ENCODE measurements around the gene GLP2R. TPM values are rescaled to one million over a fixed set of nuclear protein-coding genes. Genes with fewer than 3 reads are reported as not detected.
"Not testable (repeated sequence)": the region's sequence is repeated elsewhere in the genome, so short reads cannot be mapped to it uniquely, and the experiment has no call there.

GLP2R gene
- not detected for polyA plus RNA-seq (2013, experiment 1 of 2)
- not detected for polyA plus RNA-seq (2013, experiment 2 of 2)

- H3K36me3 ChIP-seq (ENCODE audit: insufficient read depth, low read length): no peaks in the 10 kb centered on the region
- H3K27ac ChIP-seq (ENCODE audit: low read depth, low read length): no peak within 1 kb of the TSS
- no peak within 1 kb of the TSS for H3K9ac ChIP-seq (ENCODE audit: low read depth, low read length)
- no peaks in the 10 kb centered on the region for H3K4me1 ChIP-seq (ENCODE audit: insufficient read depth, low read length)
- no peaks in the 10 kb centered on the region for H3K27me3 ChIP-seq (ENCODE audit: insufficient read depth, low read length)
- no peak within 1 kb of the TSS for H3K4me3 ChIP-seq (ENCODE audit: low read length)
- no peaks in the 10 kb centered on the region for H3K9me3 ChIP-seq (ENCODE audit: insufficient read depth, low read depth, low read length)
- WGBS: 89% methylated on average over 21 of the region's 21 CpGs
These were observed at the start of gene GLP2R for GRCh38 chr17:9825641-9826150. TSS of gene GLP2R (plus strand) at chr17:9825924. CDS start at chr17:9826064, 140 bp downstream.

DNA sequence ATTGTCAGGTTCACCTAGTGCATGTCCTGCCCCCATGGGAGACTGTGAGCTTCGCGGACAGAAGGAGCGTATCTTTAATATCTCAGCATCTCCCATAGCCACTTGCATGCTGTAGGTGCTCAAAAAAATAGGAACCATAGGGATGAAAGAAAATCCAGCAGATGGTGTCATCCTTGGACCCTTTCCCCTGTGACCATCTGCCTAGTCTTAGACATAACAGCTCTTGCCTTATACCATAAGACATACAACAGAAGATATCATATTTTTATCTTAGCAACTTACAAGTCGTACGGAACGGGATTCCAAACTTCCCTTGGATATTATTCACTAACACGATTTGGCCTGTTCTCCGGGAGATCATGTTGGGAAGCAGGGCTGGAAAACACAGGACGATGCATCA is 48.8 kb upstream of the GLP2R start:
- H3K27me3 ChIP-seq (ENCODE audit: insufficient read depth, low read length): no peaks in the 10 kb centered on the region
- no peaks in the 10 kb centered on the region for H3K36me3 ChIP-seq (ENCODE audit: insufficient read depth, low read length)
- H3K9me3 ChIP-seq (ENCODE audit: insufficient read depth, low read depth, low read length): no peaks in the 10 kb centered on the region
- 93% methylated on average over 9 of the region's 9 CpGs for WGBS
- no peak overlapping the region for H3K9ac ChIP-seq (ENCODE audit: low read depth, low read length)
- H3K4me1 ChIP-seq (ENCODE audit: insufficient read depth, low read length): peaks cover 8% of the 10 kb centered on the region; the same call in 1 of the 2 replicates
- H3K4me3 ChIP-seq (ENCODE audit: low read length): no peak overlapping the region
- no peak overlapping the region for H3K27ac ChIP-seq (ENCODE audit: low read depth, low read length)

GRCh38 chr17:9780552-9780951 is 45.2 kb upstream of the GLP2R start:
- no peaks in the 10 kb centered on the region for H3K36me3 ChIP-seq (ENCODE audit: insufficient read depth, low read length)
- H3K4me1 ChIP-seq (ENCODE audit: insufficient read depth, low read length): peaks cover 8% of the 10 kb centered on the region; the same call in 1 of the 2 replicates
- no peaks in the 10 kb centered on the region for H3K9me3 ChIP-seq (ENCODE audit: insufficient read depth, low read depth, low read length)
- H3K27me3 ChIP-seq (ENCODE audit: insufficient read depth, low read length): no peaks in the 10 kb centered on the region
- H3K9ac ChIP-seq (ENCODE audit: low read depth, low read length): no peak overlapping the region
- H3K4me3 ChIP-seq (ENCODE audit: low read length): no peak overlapping the region
- H3K27ac ChIP-seq (ENCODE audit: low read depth, low read length): no peak overlapping the region
- 92% methylated on average over 3 of the region's 3 CpGs for WGBS

DNA sequence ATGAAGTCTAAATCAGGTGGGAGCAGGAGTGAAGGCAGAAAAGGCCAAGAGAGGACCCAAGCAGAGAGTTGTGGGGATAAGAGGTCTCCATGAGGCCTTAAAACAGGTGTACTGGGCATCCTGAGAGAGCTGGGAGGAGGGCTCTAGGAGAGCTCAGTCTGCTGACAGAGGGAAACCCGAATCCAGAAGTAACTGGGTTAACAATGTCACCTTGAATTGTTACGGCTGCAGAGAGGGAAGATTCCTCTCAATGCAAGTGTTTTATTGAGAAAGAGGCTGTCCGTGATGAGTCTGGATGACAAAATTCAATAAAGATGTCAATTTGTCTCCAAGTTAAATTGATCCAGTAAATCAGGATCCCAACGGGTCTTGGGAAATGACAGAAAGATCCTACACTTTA is 42.7 kb upstream of the GLP2R start:
- Histone ChIP-seq H3K4me1 (ENCODE audit: insufficient read depth, low read length) (no peaks in the 10 kb centered on the region), H3K9me3 (ENCODE audit: insufficient read depth, low read depth, low read length) (no peaks in the 10 kb centered on the region), H3K9ac (ENCODE audit: low read depth, low read length) (no peak overlapping the region), H3K27ac (ENCODE audit: low read depth, low read length) (no peak overlapping the region), H3K36me3 (ENCODE audit: insufficient read depth, low read length) (no peaks in the 10 kb centered on the region), H3K4me3 (ENCODE audit: low read length) (no peak overlapping the region), H3K27me3 (ENCODE audit: insufficient read depth, low read length) (no peaks in the 10 kb centered on the region)
- 85% methylated on average over 4 of the region's 4 CpGs for WGBS

- WGBS: 96% methylated on average over 5 of the region's 5 CpGs
These were observed 42.3 kb upstream of the GLP2R start for GRCh38 chr17:9783465-9783864.

DNA sequence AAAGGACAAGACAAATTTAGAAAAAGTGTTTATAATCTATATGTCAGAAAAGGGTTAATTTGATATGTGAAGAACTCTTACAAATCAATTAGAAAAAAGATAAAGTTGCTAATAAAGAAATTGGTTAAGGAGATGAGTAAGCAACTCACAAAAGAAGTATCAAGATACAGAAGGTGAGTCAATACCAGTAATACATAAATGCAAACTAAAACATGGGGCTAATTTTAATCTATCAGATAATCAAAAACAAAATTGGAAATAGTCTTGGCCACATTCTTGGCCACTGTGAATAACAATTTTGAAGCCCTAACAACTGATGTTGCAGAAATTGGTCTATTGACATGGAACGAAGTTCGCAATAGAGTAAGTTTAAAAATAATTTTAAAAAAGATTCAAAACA is 41.2 kb upstream of the GLP2R start:
- Histone ChIP-seq H3K9ac (ENCODE audit: low read depth, low read length) (no peak overlapping the region), H3K4me3 (ENCODE audit: low read length) (no peak overlapping the region), H3K9me3 (ENCODE audit: insufficient read depth, low read depth, low read length) (no peaks in the 10 kb centered on the region), H3K27me3 (ENCODE audit: insufficient read depth, low read length) (no peaks in the 10 kb centered on the region), H3K27ac (ENCODE audit: low read depth, low read length) (no peak overlapping the region), H3K36me3 (ENCODE audit: insufficient read depth, low read length) (no peaks in the 10 kb centered on the region), H3K4me1 (ENCODE audit: insufficient read depth, low read length) (no peaks in the 10 kb centered on the region)
- WGBS: 92% methylated on average over 2 of the region's 2 CpGs

More at GRCh38 chr17:9783465-9783864, 42.3 kb upstream of the GLP2R start:
- not testable (repeated sequence) for H3K4me3 ChIP-seq (ENCODE audit: low read length); H3K27ac ChIP-seq (ENCODE audit: low read depth, low read length); H3K4me1 ChIP-seq (ENCODE audit: insufficient read depth, low read length); H3K9ac ChIP-seq (ENCODE audit: low read depth, low read length); H3K27me3 ChIP-seq (ENCODE audit: insufficient read depth, low read length); H3K36me3 ChIP-seq (ENCODE audit: insufficient read depth, low read length); H3K9me3 ChIP-seq (ENCODE audit: insufficient read depth, low read depth, low read length)

DNA sequence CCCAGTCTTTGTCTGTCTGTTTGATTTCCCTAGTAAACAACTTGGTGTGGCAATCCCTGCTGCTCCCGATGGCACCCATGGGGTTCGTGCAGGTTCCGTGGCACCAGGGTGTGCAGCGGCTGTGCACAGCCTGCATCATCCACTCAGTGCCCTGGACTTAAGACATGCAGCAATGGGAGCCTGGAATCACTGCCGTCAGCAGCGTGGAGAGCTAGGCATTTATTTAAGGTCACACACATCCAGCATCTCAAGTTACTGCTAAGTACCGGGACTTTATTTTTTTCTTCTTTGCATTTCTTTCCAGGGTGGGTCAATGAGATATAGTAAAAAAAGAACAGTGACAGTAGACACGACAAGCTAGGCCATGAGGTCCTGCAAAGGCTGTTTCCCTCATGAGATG is 37.1 kb upstream of the GLP2R start:
- WGBS: 97% methylated on average over 8 of the region's 8 CpGs
- Histone ChIP-seq H3K27ac (ENCODE audit: low read depth, low read length) (no peak overlapping the region), H3K9ac (ENCODE audit: low read depth, low read length) (no peak overlapping the region)

DNA sequence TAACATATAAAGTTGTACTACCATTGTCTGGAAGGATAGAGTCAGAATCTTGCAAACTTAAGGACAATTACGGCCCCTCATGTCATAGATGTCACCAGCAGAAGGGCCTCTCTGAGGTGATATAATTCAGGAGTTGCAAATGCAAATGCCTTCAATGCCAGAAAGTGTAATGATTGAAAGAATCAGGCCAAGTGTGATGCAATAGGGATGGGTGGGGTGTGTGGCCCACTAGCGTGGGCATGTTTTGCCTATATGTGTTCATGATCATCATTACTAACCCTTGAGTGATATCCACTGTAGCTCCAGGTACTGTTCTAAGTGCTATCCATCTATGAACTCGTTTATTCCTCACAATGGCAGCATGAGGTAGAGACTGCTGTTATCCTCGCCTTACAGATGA is 35.4 kb upstream of the GLP2R start:
- Histone ChIP-seq H3K9me3 (ENCODE audit: insufficient read depth, low read depth, low read length) (no peaks in the 10 kb centered on the region), H3K27ac (ENCODE audit: low read depth, low read length) (no peak overlapping the region), H3K9ac (ENCODE audit: low read depth, low read length) (no peak overlapping the region), H3K4me3 (ENCODE audit: low read length) (no peak overlapping the region), H3K4me1 (ENCODE audit: insufficient read depth, low read length) (no peaks in the 10 kb centered on the region), H3K36me3 (ENCODE audit: insufficient read depth, low read length) (no peaks in the 10 kb centered on the region), H3K27me3 (ENCODE audit: insufficient read depth, low read length) (no peaks in the 10 kb centered on the region)
- WGBS: 93% methylated on average over 4 of the region's 4 CpGs

More for the DNA sequence above, 37.1 kb upstream of the GLP2R start:
- no peaks in the 10 kb centered on the region for H3K36me3 ChIP-seq (ENCODE audit: insufficient read depth, low read length)
- no peaks in the 10 kb centered on the region for H3K27me3 ChIP-seq (ENCODE audit: insufficient read depth, low read length)
- no peaks in the 10 kb centered on the region for H3K4me1 ChIP-seq (ENCODE audit: insufficient read depth, low read length)
- H3K9me3 ChIP-seq (ENCODE audit: insufficient read depth, low read depth, low read length): no peaks in the 10 kb centered on the region
- no peak overlapping the region for H3K4me3 ChIP-seq (ENCODE audit: low read length)

GRCh38 chr17:9790889-9791876 is 34.5 kb upstream of the GLP2R start, which contains the start of gene DHRS7C:
TSS of gene DHRS7C (minus strand) at chr17:9791592. CDS start at chr17:9791284, 308 bp downstream.
- WGBS: 86% methylated on average over 15 of the region's 15 CpGs
- H3K9me3 ChIP-seq (ENCODE audit: insufficient read depth, low read depth, low read length): no peaks in the 10 kb centered on the region

DNA sequence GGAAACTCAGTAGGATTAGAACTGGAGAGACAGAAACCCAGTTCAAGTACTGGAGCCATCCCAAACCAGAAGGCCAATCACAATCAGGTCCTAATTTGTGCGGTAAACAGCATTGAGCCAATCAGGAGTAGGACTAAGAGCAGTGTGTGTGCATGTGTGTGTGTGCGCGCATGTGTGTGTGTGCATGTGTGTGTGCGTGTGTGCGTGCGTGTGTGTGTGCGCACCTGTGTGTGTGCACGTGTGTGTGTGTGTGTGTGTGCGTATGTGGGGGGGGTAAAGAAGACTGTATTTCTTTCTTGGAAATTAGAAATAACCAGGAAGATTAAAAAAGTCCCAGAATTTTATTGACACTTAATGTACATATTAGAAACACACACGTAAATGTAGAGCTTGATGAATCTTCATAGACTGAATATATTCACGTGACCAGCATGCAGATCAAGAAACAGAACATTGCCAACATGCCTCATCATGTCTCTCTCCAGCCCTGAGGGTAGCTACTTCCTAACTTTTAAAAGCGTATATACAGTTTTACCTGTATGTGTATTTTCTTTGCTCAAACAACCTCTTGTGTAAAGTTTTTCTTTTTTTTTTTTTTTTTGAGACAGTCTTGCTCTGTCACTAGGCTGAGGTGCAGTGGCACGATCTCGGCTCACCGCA is 33.4 kb upstream of the GLP2R start:
- Histone ChIP-seq H3K27me3 (ENCODE audit: insufficient read depth, low read length) (no peaks in the 10 kb centered on the region), H3K4me3 (ENCODE audit: low read length) (no peak overlapping the region), H3K9ac (ENCODE audit: low read depth, low read length) (no peak overlapping the region), H3K27ac (ENCODE audit: low read depth, low read length) (no peak overlapping the region), H3K4me1 (ENCODE audit: insufficient read depth, low read length) (no peaks in the 10 kb centered on the region), H3K9me3 (ENCODE audit: insufficient read depth, low read depth, low read length) (no peaks in the 10 kb centered on the region), H3K36me3 (ENCODE audit: insufficient read depth, low read length) (no peaks in the 10 kb centered on the region)
- 97% methylated on average over 13 of the region's 15 CpGs for WGBS

More at GRCh38 chr17:9790889-9791876, 34.5 kb upstream of the GLP2R start, which contains the start of gene DHRS7C:
- H3K27me3 ChIP-seq (ENCODE audit: insufficient read depth, low read length): no peaks in the 10 kb centered on the region
- no peak within 1 kb of the TSS for H3K4me3 ChIP-seq (ENCODE audit: low read length)
- H3K36me3 ChIP-seq (ENCODE audit: insufficient read depth, low read length): no peaks in the 10 kb centered on the region
- H3K9ac ChIP-seq (ENCODE audit: low read depth, low read length): no peak within 1 kb of the TSS
- H3K27ac ChIP-seq (ENCODE audit: low read depth, low read length): no peak within 1 kb of the TSS
- H3K4me1 ChIP-seq (ENCODE audit: insufficient read depth, low read length): no peaks in the 10 kb centered on the region

DNA sequence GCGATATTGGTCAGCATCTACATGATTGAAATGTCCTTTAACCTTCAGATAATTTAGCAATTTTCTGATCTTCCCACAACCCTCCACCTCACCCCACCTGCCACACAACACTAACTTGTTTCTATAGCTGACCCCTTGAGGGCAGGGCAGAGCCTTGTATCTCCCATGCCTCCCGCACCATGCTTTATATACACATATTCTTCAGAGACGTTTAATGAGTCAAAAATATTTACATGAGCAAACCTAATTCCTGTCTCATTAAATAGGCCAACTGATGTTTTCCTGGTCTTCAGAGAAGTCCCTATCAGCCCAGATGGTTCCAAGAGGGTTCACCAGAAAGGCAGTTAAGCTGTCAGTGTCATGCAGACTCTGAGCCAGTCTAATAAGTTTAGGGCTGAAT is 27.7 kb upstream of the GLP2R start:
- Histone ChIP-seq H3K4me3 (ENCODE audit: low read length) (no peak overlapping the region), H3K9me3 (ENCODE audit: insufficient read depth, low read depth, low read length) (no peaks in the 10 kb centered on the region), H3K27ac (ENCODE audit: low read depth, low read length) (no peak overlapping the region), H3K27me3 (ENCODE audit: insufficient read depth, low read length) (no peaks in the 10 kb centered on the region), H3K36me3 (ENCODE audit: insufficient read depth, low read length) (no peaks in the 10 kb centered on the region), H3K9ac (ENCODE audit: low read depth, low read length) (no peak overlapping the region), H3K4me1 (ENCODE audit: insufficient read depth, low read length) (no peaks in the 10 kb centered on the region)
- WGBS: 88% methylated on average over 3 of the region's 3 CpGs
